K562 (cell line): ENCODE data around the gene ASB13.

ENCODE experiments used
- NFIC ChIP-seq: fragments of 450-650 bp; IDR thresholded peaks from 2 replicates; pipeline ENCODE4 v1.6.1; 2017; ENCODE audit warnings: mild to moderate bottlenecking, inconsistent platforms
- PHF8 ChIP-seq: fragments of 200-600 bp; sonication (generic); IDR thresholded peaks from 2 replicates; pipeline ENCODE4 v1.6.1; 2012; ENCODE audit warnings: mixed run types, mild to moderate bottlenecking, inconsistent platforms, low read length, moderate library complexity, borderline replicate concordance
- POLR2G ChIP-seq: fragments of 200-400 bp; formaldehyde crosslinking; IDR thresholded peaks from 2 replicates; pipeline ENCODE4 v1.6.1; 2017; ENCODE audit warnings: low read depth, mild to moderate bottlenecking, antibody characterized with exemption, low read length, moderate library complexity
- POLR3A ChIP-seq: IDR thresholded peaks from 2 replicates; pipeline ENCODE4 v1.6.1; 2011; ENCODE audit warnings: borderline replicate concordance, mild to moderate bottlenecking, moderate library complexity; ENCODE audit not compliant: insufficient read length, insufficient read depth; ENCODE audit errors: extremely low read depth
- RAD21 ChIP-seq, 2 experiments: fragments of 250-450 bp in 1 of 2; fragments of 450-650 bp in 1 of 2; sonication (Bioruptor Pico) in 1 of 2; formaldehyde crosslinking in 1 of 2; IDR thresholded peaks in 1 of 2; conservative IDR thresholded peaks in 1 of 2; 2 replicates each; pipeline versions ENCODE4 v1.4.0 to v1.8.0; 2020 to 2022; ENCODE audit warnings: mild to moderate bottlenecking in 2 of 2, moderate library complexity in 1 of 2
- YY1 ChIP-seq, 3 experiments: IDR thresholded peaks; 2 replicates each; pipeline ENCODE4 v1.6.1; 2011; ENCODE audit warnings: low read length in 2 of 3, mild to moderate bottlenecking in 2 of 3, moderate library complexity in 2 of 3, borderline replicate concordance in 1 of 3, control low read depth in 1 of 3, low read depth in 1 of 3; ENCODE audit not compliant: insufficient read depth in 3 of 3, insufficient replicate concordance in 2 of 3, control insufficient read depth in 1 of 3, insufficient read length in 1 of 3; ENCODE audit errors: extremely low read depth in 1 of 3
- ZNF586 ChIP-seq: fragments of 450-650 bp; formaldehyde crosslinking; conservative IDR thresholded peaks from 2 replicates; pipeline ENCODE4 v1.4.0; 2020; ENCODE audit warnings: mild to moderate bottlenecking, moderate library complexity
- TF ChIP-seq, protein P1 (sequence below), 3 experiments: IDR thresholded peaks in 2 of 3; conservative IDR thresholded peaks in 1 of 3; 2 replicates each; pipeline ENCODE4 v1.5.1; 2011 to 2012; ENCODE audit warnings: low read length in 3 of 3, mild to moderate bottlenecking in 3 of 3, control low read depth in 2 of 3, improper control_type of control experiment in 1 of 3, inconsistent platforms in 1 of 3, low read depth in 1 of 3, mixed read lengths in 1 of 3, moderate library complexity in 1 of 3; ENCODE audit not compliant: insufficient read depth in 2 of 3

- TF ChIP-seq YY1 (IDR thresholded peaks at IDR 0.05; ENCODE audit: borderline replicate concordance in 1 of 3, control insufficient read depth in 1 of 3, extremely low read depth in 1 of 3, insufficient read depth in 3 of 3, insufficient read length in 1 of 3, insufficient replicate concordance in 2 of 3, low read depth in 1 of 3, low read length in 2 of 3) (no peak), RAD21 (CRISPR knock-in tag; conservative IDR thresholded peaks at IDR 0.05 in 1 of 2, IDR thresholded peaks at IDR 0.05 in 1 of 2) (no peak), ZNF586 (CRISPR knock-in tag) (no peak), PHF8 (no peak), POLR3A (no peak), POLR2G (no peak), NFIC (no peak)
- TF ChIP-seq, protein P1, sequence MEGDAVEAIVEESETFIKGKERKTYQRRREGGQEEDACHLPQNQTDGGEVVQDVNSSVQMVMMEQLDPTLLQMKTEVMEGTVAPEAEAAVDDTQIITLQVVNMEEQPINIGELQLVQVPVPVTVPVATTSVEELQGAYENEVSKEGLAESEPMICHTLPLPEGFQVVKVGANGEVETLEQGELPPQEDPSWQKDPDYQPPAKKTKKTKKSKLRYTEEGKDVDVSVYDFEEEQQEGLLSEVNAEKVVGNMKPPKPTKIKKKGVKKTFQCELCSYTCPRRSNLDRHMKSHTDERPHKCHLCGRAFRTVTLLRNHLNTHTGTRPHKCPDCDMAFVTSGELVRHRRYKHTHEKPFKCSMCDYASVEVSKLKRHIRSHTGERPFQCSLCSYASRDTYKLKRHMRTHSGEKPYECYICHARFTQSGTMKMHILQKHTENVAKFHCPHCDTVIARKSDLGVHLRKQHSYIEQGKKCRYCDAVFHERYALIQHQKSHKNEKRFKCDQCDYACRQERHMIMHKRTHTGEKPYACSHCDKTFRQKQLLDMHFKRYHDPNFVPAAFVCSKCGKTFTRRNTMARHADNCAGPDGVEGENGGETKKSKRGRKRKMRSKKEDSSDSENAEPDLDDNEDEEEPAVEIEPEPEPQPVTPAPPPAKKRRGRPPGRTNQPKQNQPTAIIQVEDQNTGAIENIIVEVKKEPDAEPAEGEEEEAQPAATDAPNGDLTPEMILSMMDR (IDR thresholded peaks at IDR 0.05 in 2 of 3, conservative IDR thresholded peaks at IDR 0.05 in 1 of 3; ENCODE audit: insufficient read depth in 2 of 3, low read depth in 1 of 3, low read length in 3 of 3): no peak
These were observed 70.4 kb downstream of the ASB13 start for GRCh38 chr10:5595994-5596471.
